HCT116 (cell line): ENCODE results near the gene MYZAP. TPM values are rescaled to one million over a fixed set of nuclear protein-coding genes. Genes with fewer than 3 reads are reported as not detected.

Source experiments
- CBX3 ChIP-seq: IDR thresholded peaks from 2 replicates; pipeline ENCODE4 v1.6.1; 2012; ENCODE audit warnings: low read depth
- CEBPB ChIP-seq: IDR thresholded peaks from 2 replicates; pipeline ENCODE4 v1.6.1; 2012; ENCODE audit warnings: low read depth
- EGR1 ChIP-seq: IDR thresholded peaks from 2 replicates; pipeline ENCODE4 v1.6.1; 2012; ENCODE audit warnings: low read depth
- EZH2 ChIP-seq: fragments of 200-600 bp; sonication (generic); IDR thresholded peaks from 2 replicates; pipeline ENCODE4 v1.6.1; 2017; ENCODE audit warnings: antibody characterized with exemption, mixed run types
- EZH2phosphoT487 ChIP-seq: fragments of 200-600 bp; IDR thresholded peaks from 2 replicates; pipeline ENCODE4 v1.6.1; 2018; ENCODE audit warnings: antibody characterized with exemption, borderline replicate concordance
- SP1 ChIP-seq: IDR thresholded peaks from 2 replicates; pipeline ENCODE4 v1.6.1; 2012; ENCODE audit warnings: low read depth
- SRF ChIP-seq: IDR thresholded peaks from 2 replicates; pipeline ENCODE4 v1.6.1; 2012; ENCODE audit warnings: low read depth
- TCF7L2 ChIP-seq: IDR thresholded peaks from 2 replicates; pipeline ENCODE4 v1.7.0; 2011; ENCODE audit warnings: borderline replicate concordance, inconsistent platforms; ENCODE audit not compliant: insufficient read depth, insufficient read length; ENCODE audit errors: extremely low read depth
- ZNF274 ChIP-seq: fragments of 200-500 bp; sonication (Bioruptor generic); IDR thresholded peaks from 2 replicates; pipeline ENCODE4 v1.6.1; 2014; ENCODE audit warnings: mild to moderate bottlenecking, low read depth, low read length, inconsistent platforms
- total RNA-seq: library from RNA; stranded (reverse); gene quantifications from one replicate; pipeline ENCODE4 v1.2.1, GENCODE V29; 2021; ENCODE audit not compliant: unreplicated experiment
- TF ChIP-seq, protein P1 (sequence below), 3 experiments: fragments of 200-600 bp in 1 of 3; sonication (generic) in 1 of 3; IDR thresholded peaks in 2 of 3; conservative IDR thresholded peaks in 1 of 3; 2 replicates each; pipeline ENCODE4 v1.5.1; 2012 to 2017; ENCODE audit warnings: low read depth in 2 of 3, low read length in 2 of 3, antibody characterized with exemption in 1 of 3, borderline replicate concordance in 1 of 3, control low read depth in 1 of 3, mild to moderate bottlenecking in 1 of 3, mixed read lengths in 1 of 3, mixed run types in 1 of 3, moderate library complexity in 1 of 3; ENCODE audit not compliant: insufficient read depth in 1 of 3
- TF ChIP-seq, protein P2 (sequence below): IDR thresholded peaks from 2 replicates; pipeline ENCODE4 v1.6.1; 2012
- TF ChIP-seq, protein P3 (sequence below): IDR thresholded peaks from 2 replicates; pipeline ENCODE4 v1.6.1; 2011; ENCODE audit warnings: mild to moderate bottlenecking, low read length, moderate library complexity; ENCODE audit not compliant: insufficient replicate concordance; ENCODE audit errors: extremely low read depth

The MYZAP gene
- total RNA-seq, 1 experiment from 2014 or later, result 5.8 TPM

DNA sequence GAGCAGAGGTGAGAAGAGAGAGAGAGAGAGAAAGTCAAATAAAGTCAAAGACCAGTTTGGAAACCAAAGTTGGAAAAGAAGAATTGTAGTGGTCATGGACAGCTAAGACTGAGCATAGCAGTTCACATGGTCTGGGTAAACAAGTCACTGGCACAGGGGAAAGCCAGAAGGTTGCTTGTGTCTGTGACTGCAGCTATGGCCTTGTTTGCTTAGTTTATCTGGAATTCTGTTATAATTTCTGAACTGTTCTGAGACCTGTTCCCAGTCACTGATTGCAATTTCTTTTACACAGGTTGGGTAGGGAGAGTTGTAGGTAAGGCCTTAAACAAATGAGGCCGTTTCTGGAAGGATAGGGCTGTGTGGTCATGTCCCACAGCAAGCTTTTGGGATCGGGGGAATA, 43.4 kb upstream of the MYZAP start (continued):
- TF ChIP-seq, protein P1, sequence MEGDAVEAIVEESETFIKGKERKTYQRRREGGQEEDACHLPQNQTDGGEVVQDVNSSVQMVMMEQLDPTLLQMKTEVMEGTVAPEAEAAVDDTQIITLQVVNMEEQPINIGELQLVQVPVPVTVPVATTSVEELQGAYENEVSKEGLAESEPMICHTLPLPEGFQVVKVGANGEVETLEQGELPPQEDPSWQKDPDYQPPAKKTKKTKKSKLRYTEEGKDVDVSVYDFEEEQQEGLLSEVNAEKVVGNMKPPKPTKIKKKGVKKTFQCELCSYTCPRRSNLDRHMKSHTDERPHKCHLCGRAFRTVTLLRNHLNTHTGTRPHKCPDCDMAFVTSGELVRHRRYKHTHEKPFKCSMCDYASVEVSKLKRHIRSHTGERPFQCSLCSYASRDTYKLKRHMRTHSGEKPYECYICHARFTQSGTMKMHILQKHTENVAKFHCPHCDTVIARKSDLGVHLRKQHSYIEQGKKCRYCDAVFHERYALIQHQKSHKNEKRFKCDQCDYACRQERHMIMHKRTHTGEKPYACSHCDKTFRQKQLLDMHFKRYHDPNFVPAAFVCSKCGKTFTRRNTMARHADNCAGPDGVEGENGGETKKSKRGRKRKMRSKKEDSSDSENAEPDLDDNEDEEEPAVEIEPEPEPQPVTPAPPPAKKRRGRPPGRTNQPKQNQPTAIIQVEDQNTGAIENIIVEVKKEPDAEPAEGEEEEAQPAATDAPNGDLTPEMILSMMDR (IDR thresholded peaks at IDR 0.05 in 2 of 3, conservative IDR thresholded peaks at IDR 0.05 in 1 of 3; ENCODE audit: borderline replicate concordance in 1 of 3, insufficient read depth in 1 of 3, low read depth in 2 of 3, low read length in 2 of 3), result no peak
- no peak for TF ChIP-seq EZH2
- no peak for TF ChIP-seq EZH2phosphoT487
- no peak for TF ChIP-seq EGR1
- TF ChIP-seq, protein P2, sequence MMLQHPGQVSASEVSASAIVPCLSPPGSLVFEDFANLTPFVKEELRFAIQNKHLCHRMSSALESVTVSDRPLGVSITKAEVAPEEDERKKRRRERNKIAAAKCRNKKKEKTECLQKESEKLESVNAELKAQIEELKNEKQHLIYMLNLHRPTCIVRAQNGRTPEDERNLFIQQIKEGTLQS, result no peak
- TF ChIP-seq, protein P3, sequence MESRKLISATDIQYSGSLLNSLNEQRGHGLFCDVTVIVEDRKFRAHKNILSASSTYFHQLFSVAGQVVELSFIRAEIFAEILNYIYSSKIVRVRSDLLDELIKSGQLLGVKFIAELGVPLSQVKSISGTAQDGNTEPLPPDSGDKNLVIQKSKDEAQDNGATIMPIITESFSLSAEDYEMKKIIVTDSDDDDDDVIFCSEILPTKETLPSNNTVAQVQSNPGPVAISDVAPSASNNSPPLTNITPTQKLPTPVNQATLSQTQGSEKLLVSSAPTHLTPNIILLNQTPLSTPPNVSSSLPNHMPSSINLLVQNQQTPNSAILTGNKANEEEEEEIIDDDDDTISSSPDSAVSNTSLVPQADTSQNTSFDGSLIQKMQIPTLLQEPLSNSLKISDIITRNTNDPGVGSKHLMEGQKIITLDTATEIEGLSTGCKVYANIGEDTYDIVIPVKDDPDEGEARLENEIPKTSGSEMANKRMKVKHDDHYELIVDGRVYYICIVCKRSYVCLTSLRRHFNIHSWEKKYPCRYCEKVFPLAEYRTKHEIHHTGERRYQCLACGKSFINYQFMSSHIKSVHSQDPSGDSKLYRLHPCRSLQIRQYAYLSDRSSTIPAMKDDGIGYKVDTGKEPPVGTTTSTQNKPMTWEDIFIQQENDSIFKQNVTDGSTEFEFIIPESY, result no peak
- TF ChIP-seq CBX3, result no peak
- no peak for TF ChIP-seq ZNF274
- TF ChIP-seq SRF, result no peak
- TF ChIP-seq SP1, result no peak
- TF ChIP-seq TCF7L2, result no peak
- TF ChIP-seq CEBPB, result no peak
